ENCODE data around the gene TUBA1C. TPM values are rescaled to one million over a fixed set of nuclear protein-coding genes. Genes with fewer than 3 reads are reported as not detected.

TUBA1C gene
- 182 TPM for polyA plus RNA-seq (2012; ENCODE audit: missing spikeins)

- peak; percentile 97 for DNase-seq (ENCODE audit: insufficient read length)
- TF ChIP-seq POLR2A (IDR thresholded peaks at IDR 0.05; ENCODE audit: low read depth, low read length) (peak; percentile 100), POLR2AphosphoS5 (IDR thresholded peaks at IDR 0.05; ENCODE audit: low read depth, low read length) (peak; percentile 99), TAF1 (IDR thresholded peaks at IDR 0.05; ENCODE audit: borderline replicate concordance, low read depth, low read length) (peak; percentile 98)
- peak; percentile 89 for FAIRE-seq
These were observed at the start of gene TUBA1C for GRCh38 chr12:49264873-49265792. Gene TUBA1C (plus strand): TSS chr12:49265082. CDS start chr12:49265182, 100 bp downstream.

- DNase-seq (ENCODE audit: insufficient read length), result no peak
- no peak for FAIRE-seq
- TF ChIP-seq TAF1 (IDR thresholded peaks at IDR 0.05; ENCODE audit: borderline replicate concordance, low read depth, low read length), result no peak
These were observed 45.4 kb upstream of the TUBA1C start for GRCh38 chr12:49219417-49220026.

GRCh38 chr12:49220972-49221371 is 43.9 kb upstream of the TUBA1C start:
- TF ChIP-seq POLR2AphosphoS5 (IDR thresholded peaks at IDR 0.05; ENCODE audit: low read depth, low read length), result no peak
- TF ChIP-seq POLR2A (IDR thresholded peaks at IDR 0.05; ENCODE audit: low read depth, low read length), result no peak
- no peak for TF ChIP-seq TAF1 (IDR thresholded peaks at IDR 0.05; ENCODE audit: borderline replicate concordance, low read depth, low read length)
- no peak for DNase-seq (ENCODE audit: insufficient read length)
- no peak for FAIRE-seq

GRCh38 chr12:49223122-49223521 is 41.8 kb upstream of the TUBA1C start:
- TF ChIP-seq POLR2A (IDR thresholded peaks at IDR 0.05; ENCODE audit: low read depth, low read length) (no peak), POLR2AphosphoS5 (IDR thresholded peaks at IDR 0.05; ENCODE audit: low read depth, low read length) (no peak), TAF1 (IDR thresholded peaks at IDR 0.05; ENCODE audit: borderline replicate concordance, low read depth, low read length) (no peak)
- FAIRE-seq (no peak), DNase-seq (ENCODE audit: insufficient read length) (no peak)

GRCh38 chr12:49223590-49224369 is 41.1 kb upstream of the TUBA1C start:
- FAIRE-seq (no peak), DNase-seq (ENCODE audit: insufficient read length) (no peak)
- no peak for TF ChIP-seq POLR2AphosphoS5 (IDR thresholded peaks at IDR 0.05; ENCODE audit: low read depth, low read length)
- no peak for TF ChIP-seq POLR2A (IDR thresholded peaks at IDR 0.05; ENCODE audit: low read depth, low read length)
- TF ChIP-seq TAF1 (IDR thresholded peaks at IDR 0.05; ENCODE audit: borderline replicate concordance, low read depth, low read length), result no peak

GRCh38 chr12:49225576-49226166 is 39.2 kb upstream of the TUBA1C start:
- FAIRE-seq (no peak), DNase-seq (ENCODE audit: insufficient read length) (no peak)
- TF ChIP-seq POLR2AphosphoS5 (IDR thresholded peaks at IDR 0.05; ENCODE audit: low read depth, low read length) (no peak), TAF1 (IDR thresholded peaks at IDR 0.05; ENCODE audit: borderline replicate concordance, low read depth, low read length) (no peak), POLR2A (IDR thresholded peaks at IDR 0.05; ENCODE audit: low read depth, low read length) (no peak)

- DNase-seq (ENCODE audit: insufficient read length) (no peak), FAIRE-seq (no peak)
- TF ChIP-seq POLR2AphosphoS5 (IDR thresholded peaks at IDR 0.05; ENCODE audit: low read depth, low read length), result no peak
These were observed 37.2 kb upstream of the TUBA1C start for GRCh38 chr12:49227713-49228112.

- no peak for FAIRE-seq
- TF ChIP-seq TAF1 (IDR thresholded peaks at IDR 0.05; ENCODE audit: borderline replicate concordance, low read depth, low read length) (no peak), POLR2A (IDR thresholded peaks at IDR 0.05; ENCODE audit: low read depth, low read length) (no peak), POLR2AphosphoS5 (IDR thresholded peaks at IDR 0.05; ENCODE audit: low read depth, low read length) (no peak)
- no peak for DNase-seq (ENCODE audit: insufficient read length)
These were observed 36.2 kb upstream of the TUBA1C start for GRCh38 chr12:49228653-49229052.

GRCh38 chr12:49230176-49230804 is 34.6 kb upstream of the TUBA1C start:
- TF ChIP-seq POLR2AphosphoS5 (IDR thresholded peaks at IDR 0.05; ENCODE audit: low read depth, low read length) (no peak), POLR2A (IDR thresholded peaks at IDR 0.05; ENCODE audit: low read depth, low read length) (no peak), TAF1 (IDR thresholded peaks at IDR 0.05; ENCODE audit: borderline replicate concordance, low read depth, low read length) (no peak)
- no peak for FAIRE-seq
- DNase-seq (ENCODE audit: insufficient read length), result no peak

- FAIRE-seq, result no peak
- no peak for TF ChIP-seq TAF1 (IDR thresholded peaks at IDR 0.05; ENCODE audit: borderline replicate concordance, low read depth, low read length)
- TF ChIP-seq POLR2A (IDR thresholded peaks at IDR 0.05; ENCODE audit: low read depth, low read length), result no peak
- no peak for TF ChIP-seq POLR2AphosphoS5 (IDR thresholded peaks at IDR 0.05; ENCODE audit: low read depth, low read length)
- no peak for DNase-seq (ENCODE audit: insufficient read length)
These were observed 34.1 kb upstream of the TUBA1C start for GRCh38 chr12:49230805-49231194.

Measured in GM12892 (cell line).